HepG2 (cell line): ENCODE measurements around the gene FMN2. TPM values are rescaled to one million over a fixed set of nuclear protein-coding genes. Genes with fewer than 3 reads are reported as not detected.

ENCODE experiments used
- ATAC-seq: fragments of 200-7000 bp; cut with Tn5 transposase; 3 replicates; pipeline ENCODE4 v1.9.1; 2020; ENCODE audit warnings: mild to moderate bottlenecking, moderate library complexity
- BruUV-seq: library from RNA; stranded (reverse); fragments of 400-500 nt; replicated peaks from 2 replicates; lab custom pipeline; 2021; lab: Mats Ljungman, UMichigan
- CTCF ChIA-PET: fragments of 300-600 bp; formaldehyde crosslinking; extraction: SDS; loops from one replicate; lab custom pipeline; 2021; ENCODE audit warnings: low total read pairs, inconsistent platforms, low intra/inter-chr PET ratio; lab: Yijun Ruan, JAX
- POLR2A ChIA-PET: fragments of 350-600 bp; sonication (Branson Sonifier 250); formaldehyde crosslinking; loops from one replicate; lab custom pipeline; 2020; ENCODE audit warnings: antibody characterized with exemption, inconsistent platforms; lab: Yijun Ruan, JAX
- DNase-seq: peaks from one replicate; pipeline ENCODE4 v3.0.0-alpha.2; 2015; ENCODE audit warnings: low spot score
- FAIRE-seq: peaks from 3 replicates; lab custom pipeline; 2011; peaks lifted over from hg19 to GRCh38; lab: Jason Lieb, UNC
- H2AFZ ChIP-seq: one replicate; pipeline ENCODE4 v1.6.1; 2011; ENCODE audit warnings: low read length, inconsistent platforms
- H3K27ac ChIP-seq: fragments of 300-600 bp; 3 replicates; pipeline ENCODE4 v1.8.0; 2011; ENCODE audit warnings: mixed run types, mild to moderate bottlenecking, mixed read lengths, low read length, inconsistent platforms; ENCODE audit not compliant: insufficient read depth; ENCODE audit errors: extremely low read length
- H3K27me3 ChIP-seq, 2 experiments: fragments of 200-600 bp in 1 of 2; 2 replicates in 1 of 2; 3 replicates in 1 of 2; pipeline versions ENCODE4 v1.6.0 to v1.8.0; 2011; ENCODE audit warnings: low read length in 2 of 2, mild to moderate bottlenecking in 2 of 2, moderate library complexity in 2 of 2, inconsistent platforms in 1 of 2; ENCODE audit not compliant: insufficient read depth in 2 of 2, control insufficient read depth in 1 of 2
- H3K36me3 ChIP-seq, 2 experiments: fragments of 200-600 bp in 1 of 2; replicated peaks in 1 of 2; 2 replicates in 1 of 2; 3 replicates in 1 of 2; pipeline versions ENCODE4 v1.5.1 to v1.8.0; 2011; ENCODE audit warnings: low read length in 2 of 2, inconsistent platforms in 1 of 2; ENCODE audit not compliant: insufficient read depth in 2 of 2, control insufficient read depth in 1 of 2
- H3K4me1 ChIP-seq: 2 replicates; pipeline ENCODE4 v1.5.1; 2012; ENCODE audit warnings: low read length, inconsistent platforms; ENCODE audit not compliant: insufficient read depth
- H3K4me2 ChIP-seq: 2 replicates; pipeline ENCODE4 v1.6.0; 2011; ENCODE audit warnings: low read depth, low read length, inconsistent platforms
- H3K4me3 ChIP-seq, 3 experiments: fragments of 200-600 bp in 1 of 3; sonication (generic), shearing (Covaris generic) in 1 of 3; replicated peaks in 1 of 3; 2 replicates each; pipeline ENCODE4 v1.5.1; 2011 to 2016; ENCODE audit warnings: low read length in 3 of 3, inconsistent platforms in 2 of 3, low read depth in 2 of 3, mild to moderate bottlenecking in 2 of 3, control low read depth in 1 of 3, mixed read lengths in 1 of 3; ENCODE audit not compliant: insufficient read depth in 1 of 3
- H3K79me2 ChIP-seq: one replicate; pipeline ENCODE4 v1.6.1; 2011; ENCODE audit warnings: low read length, inconsistent platforms; ENCODE audit not compliant: insufficient read depth
- H3K9ac ChIP-seq: 2 replicates; pipeline ENCODE4 v1.6.0; 2011; ENCODE audit warnings: mild to moderate bottlenecking, low read depth, low read length, inconsistent platforms; ENCODE audit not compliant: insufficient read depth
- H3K9me3 ChIP-seq: 2 replicates; pipeline ENCODE4 v1.5.1; 2012; ENCODE audit warnings: mild to moderate bottlenecking, low read length
- H4K20me1 ChIP-seq: 2 replicates; pipeline ENCODE4 v1.6.0; 2011; ENCODE audit warnings: inconsistent platforms, mild to moderate bottlenecking, low read length, moderate library complexity; ENCODE audit not compliant: insufficient read depth
- ARNT2 ChIP-seq: sonication (generic); formaldehyde crosslinking; IDR thresholded peaks from 2 replicates; pipeline ENCODE4 v1.8.0; 2022; ENCODE audit warnings: mild to moderate bottlenecking, low read depth, missing genetic modification reagents, moderate library complexity
- ATRX ChIP-seq: sonication (generic); formaldehyde crosslinking; IDR thresholded peaks from 2 replicates; pipeline ENCODE4 v1.4.0; 2020; ENCODE audit warnings: missing genetic modification reagents, borderline replicate concordance
- KLF9 ChIP-seq: IDR thresholded peaks from 2 replicates; pipeline ENCODE4 v1.6.1; 2016; ENCODE audit warnings: low read depth
- MLLT10 ChIP-seq: sonication (generic); formaldehyde crosslinking; IDR thresholded peaks from 2 replicates; pipeline ENCODE4 v1.4.0; 2020; ENCODE audit warnings: missing genetic modification reagents
- NFYB ChIP-seq: sonication (generic); formaldehyde crosslinking; IDR thresholded peaks from 2 replicates; pipeline ENCODE4 v1.4.0; 2020; ENCODE audit warnings: missing genetic modification reagents
- REPIN1 ChIP-seq: sonication (generic); formaldehyde crosslinking; IDR thresholded peaks from 2 replicates; pipeline ENCODE4 v1.8.0; 2022; ENCODE audit warnings: missing genetic modification reagents, low read depth, mild to moderate bottlenecking, borderline replicate concordance
- SMAD1 ChIP-seq: sonication (generic); formaldehyde crosslinking; IDR thresholded peaks from 2 replicates; pipeline ENCODE4 v1.4.0; 2020; ENCODE audit warnings: missing genetic modification reagents, low read depth, mild to moderate bottlenecking, borderline replicate concordance
- SMARCC2 ChIP-seq: fragments of 450-650 bp; IDR thresholded peaks from 2 replicates; pipeline ENCODE4 v1.6.1; 2017; ENCODE audit warnings: antibody characterized with exemption, mild to moderate bottlenecking
- TSC22D2 ChIP-seq: sonication (generic); formaldehyde crosslinking; IDR thresholded peaks from 2 replicates; pipeline ENCODE4 v1.5.1; 2020; ENCODE audit warnings: missing genetic modification reagents, mild to moderate bottlenecking, borderline replicate concordance
- ZBTB38 ChIP-seq: sonication (generic); formaldehyde crosslinking; IDR thresholded peaks from 2 replicates; pipeline ENCODE4 v1.5.1; 2020; ENCODE audit warnings: mild to moderate bottlenecking, missing genetic modification reagents
- ZNF382 ChIP-seq: sonication (generic); formaldehyde crosslinking; IDR thresholded peaks from 2 replicates; pipeline ENCODE4 v1.5.0; 2020; ENCODE audit warnings: missing genetic modification reagents, mild to moderate bottlenecking, borderline replicate concordance
- ZNF615 ChIP-seq: sonication (generic); formaldehyde crosslinking; IDR thresholded peaks from 2 replicates; pipeline ENCODE4 v1.5.0; 2020; ENCODE audit warnings: mild to moderate bottlenecking, missing genetic modification reagents, borderline replicate concordance
- ZNF720 ChIP-seq: sonication (generic); formaldehyde crosslinking; IDR thresholded peaks from 2 replicates; pipeline ENCODE4 v1.4.0; 2020; ENCODE audit warnings: missing genetic modification reagents
- ZNF788 ChIP-seq: sonication (generic); formaldehyde crosslinking; IDR thresholded peaks from 2 replicates; pipeline ENCODE4 v1.5.0; 2020; ENCODE audit warnings: mild to moderate bottlenecking, missing genetic modification reagents, borderline replicate concordance
- WGBS: methylation state at CpG from one replicate; pipeline ENCODE4 v1.1.6; 2017; ENCODE audit warnings: low lambda C conversion rate; 5-methylcytosine and 5-hydroxymethylcytosine counted together
- in situ Hi-C: cut with HindIII; loops from 2 replicates; pipeline ENCODE4 v1.10.0; 2017; ENCODE audit warnings: low pct_unique_long_range_greater_than_20kb; ENCODE audit not compliant: extremely low pct_ligation_motif_present
- intact Hi-C: fragments of 100-400 bp; cut with micrococcal nuclease; formaldehyde crosslinking; loops from one replicate; pipeline ENCODE4 v1.10.0; 2022; ENCODE audit not compliant: unreplicated experiment
- polyA plus RNA-seq, 8 experiments: library from polyadenylated mRNA; depleted of rRNA in 3 of 8; stranded (reverse) in 7 of 8; unstranded in 1 of 8; fragments of >200 nt; fragmentation: Illumina TruSeq in 4 of 8; extraction: Trizol in 4 of 8; gene quantifications; 2 replicates each; pipeline versions ENCODE4 v1.2.1 to v1.2.3, GENCODE V29; 2011 to 2016; ENCODE audit warnings: low read depth in 4 of 8, missing spikeins in 1 of 8, mixed read lengths in 1 of 8; ENCODE audit not compliant: insufficient read depth in 1 of 8
- total RNA-seq, 5 experiments: library from RNA; depleted of rRNA; stranded (reverse); fragments of >200 nt; fragmentation: Illumina TruSeq; extraction: Trizol; gene quantifications; 2 replicates each; pipeline ENCODE4 v1.2.3, GENCODE V29; 2016; ENCODE audit warnings: low read depth in 1 of 5
- TF ChIP-seq, protein P1 (sequence below): sonication (generic); formaldehyde crosslinking; IDR thresholded peaks from 2 replicates; pipeline ENCODE4 v1.5.0; 2020; ENCODE audit warnings: mild to moderate bottlenecking, missing genetic modification reagents
- TF ChIP-seq, protein P2 (sequence below): sonication (generic); formaldehyde crosslinking; IDR thresholded peaks from 2 replicates; pipeline ENCODE4 v1.5.0; 2020; ENCODE audit warnings: mild to moderate bottlenecking, missing genetic modification reagents, borderline replicate concordance
- TF ChIP-seq, protein P3 (sequence below): IDR thresholded peaks from 2 replicates; pipeline ENCODE4 v1.6.1; 2016; ENCODE audit warnings: mild to moderate bottlenecking, missing biosample characterization, missing genetic modification reagents
- TF ChIP-seq, protein P4 (sequence below): fragments of 450-650 bp; IDR thresholded peaks from 2 replicates; pipeline ENCODE4 v1.6.1; 2017; ENCODE audit warnings: mild to moderate bottlenecking

FMN2 gene
- total and polyA plus RNA-seq, 2 of the 13 experiments (the other 11 are each of a cell fraction or from before 2014, with no cell fraction given): not detected

DNA sequence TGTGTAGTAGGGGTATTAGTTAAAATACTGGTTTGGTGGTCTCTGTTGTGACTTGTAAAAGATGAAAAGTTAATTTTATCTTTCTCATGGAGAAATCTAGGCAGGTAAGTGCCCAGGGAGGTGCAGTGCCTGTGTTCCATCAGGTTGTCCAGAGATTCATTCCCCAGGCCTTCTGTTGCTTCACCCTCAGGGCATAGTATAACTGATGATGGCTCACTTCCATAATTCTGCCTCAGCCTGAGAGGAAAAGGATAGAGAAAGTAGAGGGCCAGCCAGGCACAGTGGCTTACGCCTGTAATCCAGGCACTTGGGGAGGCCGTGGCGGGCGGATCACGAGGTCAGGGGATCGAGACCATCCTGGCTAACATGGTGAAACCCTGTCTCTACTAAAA, 153.9 kb downstream of the FMN2 start (continued):
- TF ChIP-seq ZNF382: no peak
- no peak for TF ChIP-seq SMAD1
- TF ChIP-seq ZNF615 (CRISPR knock-in tag): no peak
- TF ChIP-seq ZNF788 (CRISPR knock-in tag): no peak
- TF ChIP-seq NFYB (CRISPR knock-in tag): no peak

DNA sequence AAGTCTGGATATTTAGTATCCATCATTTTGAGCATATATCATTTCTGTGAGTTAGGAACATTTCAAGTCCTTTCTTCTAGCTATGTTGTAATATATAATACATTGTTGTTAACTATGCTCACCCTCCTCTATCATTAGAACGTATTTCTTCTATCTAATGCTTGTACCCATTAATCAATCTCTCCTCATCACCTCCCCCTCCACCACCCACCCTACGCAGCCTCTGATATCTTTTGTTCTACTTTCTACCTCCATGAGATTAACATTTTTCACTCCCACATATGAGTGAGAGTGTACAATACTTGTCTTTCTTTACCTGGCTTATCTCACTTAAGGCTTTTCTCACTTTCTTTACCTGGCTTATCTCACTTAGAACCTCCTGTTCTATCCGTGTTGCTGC, 156.2 kb downstream of the FMN2 start:
- no peaks in the 10 kb centered on the region for H3K27me3 ChIP-seq
- no peak overlapping the region for H3K4me2 ChIP-seq
- POLR2A ChIA-PET: no interaction called here
- H3K9me3 ChIP-seq: peaks cover 4% of the 10 kb centered on the region; the same call in 1 of the 2 replicates
- intact Hi-C loops: no loop called here
- DNase-seq (no peak), FAIRE-seq (no peak), ATAC-seq (no peak)
- H3K36me3 ChIP-seq: no peaks in the 10 kb centered on the region
- no peaks in the 10 kb centered on the region for H3K4me1 ChIP-seq
- 2% methylated on average over 3 of the region's 3 CpGs for WGBS
- no peak overlapping the region for H3K9ac ChIP-seq
- no peaks in the 10 kb centered on the region for H4K20me1 ChIP-seq
- in situ Hi-C loops: no loop called here
- H3K4me3 ChIP-seq: no peak overlapping the region
- no peaks in the 10 kb centered on the region for H3K79me2 ChIP-seq
- H2AFZ ChIP-seq: no peak overlapping the region
- CTCF ChIA-PET: no interaction called here
- no peak overlapping the region for H3K27ac ChIP-seq
- BruUV-seq: no TSS peak
- TF ChIP-seq MLLT10 (CRISPR knock-in tag) (no peak), ZNF720 (CRISPR knock-in tag) (no peak), REPIN1 (CRISPR knock-in tag) (no peak), SMARCC2 (no peak), ATRX (no peak), TSC22D2 (no peak), ARNT2 (CRISPR knock-in tag) (no peak), KLF9 (CRISPR knock-in tag) (no peak), ZBTB38 (CRISPR knock-in tag) (no peak)
- TF ChIP-seq, protein P1, sequence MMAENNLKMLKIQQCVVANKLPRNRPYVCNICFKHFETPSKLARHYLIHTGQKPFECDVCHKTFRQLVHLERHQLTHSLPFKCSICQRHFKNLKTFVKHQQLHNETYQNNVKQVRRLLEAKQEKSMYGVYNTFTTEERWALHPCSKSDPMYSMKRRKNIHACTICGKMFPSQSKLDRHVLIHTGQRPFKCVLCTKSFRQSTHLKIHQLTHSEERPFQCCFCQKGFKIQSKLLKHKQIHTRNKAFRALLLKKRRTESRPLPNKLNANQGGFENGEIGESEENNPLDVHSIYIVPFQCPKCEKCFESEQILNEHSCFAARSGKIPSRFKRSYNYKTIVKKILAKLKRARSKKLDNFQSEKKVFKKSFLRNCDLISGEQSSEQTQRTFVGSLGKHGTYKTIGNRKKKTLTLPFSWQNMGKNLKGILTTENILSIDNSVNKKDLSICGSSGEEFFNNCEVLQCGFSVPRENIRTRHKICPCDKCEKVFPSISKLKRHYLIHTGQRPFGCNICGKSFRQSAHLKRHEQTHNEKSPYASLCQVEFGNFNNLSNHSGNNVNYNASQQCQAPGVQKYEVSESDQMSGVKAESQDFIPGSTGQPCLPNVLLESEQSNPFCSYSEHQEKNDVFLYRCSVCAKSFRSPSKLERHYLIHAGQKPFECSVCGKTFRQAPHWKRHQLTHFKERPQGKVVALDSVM (CRISPR knock-in tag): no peak
- TF ChIP-seq, protein P2, sequence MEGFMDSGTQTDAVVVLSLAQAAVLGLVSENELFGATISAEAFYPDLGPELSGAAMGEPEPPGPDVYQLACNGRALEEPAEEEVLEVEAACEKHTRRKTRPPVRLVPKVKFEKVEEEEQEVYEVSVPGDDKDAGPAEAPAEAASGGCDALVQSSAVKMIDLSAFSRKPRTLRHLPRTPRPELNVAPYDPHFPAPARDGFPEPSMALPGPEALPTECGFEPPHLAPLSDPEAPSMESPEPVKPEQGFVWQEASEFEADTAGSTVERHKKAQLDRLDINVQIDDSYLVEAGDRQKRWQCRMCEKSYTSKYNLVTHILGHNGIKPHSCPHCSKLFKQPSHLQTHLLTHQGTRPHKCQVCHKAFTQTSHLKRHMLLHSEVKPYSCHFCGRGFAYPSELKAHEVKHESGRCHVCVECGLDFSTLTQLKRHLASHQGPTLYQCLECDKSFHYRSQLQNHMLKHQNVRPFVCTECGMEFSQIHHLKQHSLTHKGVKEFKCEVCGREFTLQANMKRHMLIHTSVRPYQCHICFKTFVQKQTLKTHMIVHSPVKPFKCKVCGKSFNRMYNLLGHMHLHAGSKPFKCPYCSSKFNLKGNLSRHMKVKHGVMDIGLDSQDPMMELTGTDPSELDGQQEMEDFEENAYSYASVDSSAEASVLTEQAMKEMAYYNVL (CRISPR knock-in tag): no peak
- TF ChIP-seq, protein P3, sequence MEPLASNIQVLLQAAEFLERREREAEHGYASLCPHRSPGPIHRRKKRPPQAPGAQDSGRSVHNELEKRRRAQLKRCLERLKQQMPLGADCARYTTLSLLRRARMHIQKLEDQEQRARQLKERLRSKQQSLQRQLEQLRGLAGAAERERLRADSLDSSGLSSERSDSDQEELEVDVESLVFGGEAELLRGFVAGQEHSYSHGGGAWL (CRISPR knock-in tag): no peak
- TF ChIP-seq, protein P4, sequence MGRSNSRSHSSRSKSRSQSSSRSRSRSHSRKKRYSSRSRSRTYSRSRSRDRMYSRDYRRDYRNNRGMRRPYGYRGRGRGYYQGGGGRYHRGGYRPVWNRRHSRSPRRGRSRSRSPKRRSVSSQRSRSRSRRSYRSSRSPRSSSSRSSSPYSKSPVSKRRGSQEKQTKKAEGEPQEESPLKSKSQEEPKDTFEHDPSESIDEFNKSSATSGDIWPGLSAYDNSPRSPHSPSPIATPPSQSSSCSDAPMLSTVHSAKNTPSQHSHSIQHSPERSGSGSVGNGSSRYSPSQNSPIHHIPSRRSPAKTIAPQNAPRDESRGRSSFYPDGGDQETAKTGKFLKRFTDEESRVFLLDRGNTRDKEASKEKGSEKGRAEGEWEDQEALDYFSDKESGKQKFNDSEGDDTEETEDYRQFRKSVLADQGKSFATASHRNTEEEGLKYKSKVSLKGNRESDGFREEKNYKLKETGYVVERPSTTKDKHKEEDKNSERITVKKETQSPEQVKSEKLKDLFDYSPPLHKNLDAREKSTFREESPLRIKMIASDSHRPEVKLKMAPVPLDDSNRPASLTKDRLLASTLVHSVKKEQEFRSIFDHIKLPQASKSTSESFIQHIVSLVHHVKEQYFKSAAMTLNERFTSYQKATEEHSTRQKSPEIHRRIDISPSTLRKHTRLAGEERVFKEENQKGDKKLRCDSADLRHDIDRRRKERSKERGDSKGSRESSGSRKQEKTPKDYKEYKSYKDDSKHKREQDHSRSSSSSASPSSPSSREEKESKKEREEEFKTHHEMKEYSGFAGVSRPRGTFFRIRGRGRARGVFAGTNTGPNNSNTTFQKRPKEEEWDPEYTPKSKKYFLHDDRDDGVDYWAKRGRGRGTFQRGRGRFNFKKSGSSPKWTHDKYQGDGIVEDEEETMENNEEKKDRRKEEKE: no peak
